OCI-M2 (cell line): ENCODE results near the gene DDO.

Source experiments
- DNase-seq: peaks from one replicate; lab custom pipeline; 2025; ENCODE audit not compliant: unreplicated experiment; lab: John Stamatoyannopoulos, UW

The DDO gene

GRCh38 chr6:110348961-110349690 lies 66.2 kb downstream of the DDO start:
- no peak for DNase-seq

GRCh38 chr6:110345025-110345424 lies 70.3 kb downstream of the DDO start:
- DNase-seq = no peak

GRCh38 chr6:110342759-110343158 lies 72.6 kb downstream of the DDO start:
- no peak for DNase-seq
